GM06990 (cell line): Measurements from ENCODE around the gene NRG2.

Source experiments
- DNase-seq: peaks from one replicate; pipeline ENCODE4 v3.0.0-alpha.2; 2011; ENCODE audit not compliant: insufficient read length; ENCODE audit errors: extremely low read depth
- H3K27me3 ChIP-seq: replicated peaks from 2 replicates; pipeline ENCODE4 v1.6.0; 2011; ENCODE audit warnings: low read length; ENCODE audit not compliant: control insufficient read depth, insufficient read depth
- H3K36me3 ChIP-seq: 2 replicates; pipeline ENCODE4 v1.5.1; 2011; ENCODE audit warnings: low read length; ENCODE audit not compliant: control insufficient read depth, insufficient read depth
- H3K4me3 ChIP-seq: replicated peaks from 2 replicates; pipeline ENCODE4 v1.5.1; 2011; ENCODE audit warnings: low read depth, mild to moderate bottlenecking, control low read depth, low read length
- CTCF ChIP-seq: IDR thresholded peaks from 2 replicates; pipeline ENCODE4 v1.5.1; 2011; ENCODE audit warnings: low read length, control low read depth, mild to moderate bottlenecking, inconsistent platforms; ENCODE audit not compliant: insufficient read depth, poor library complexity, severe bottlenecking

The NRG2 gene

GRCh38 chr5:140049713-140050112 is 6.6 kb upstream of the NRG2 start:
- H3K36me3 ChIP-seq: no peaks in the 10 kb centered on the region
- no peak overlapping the region for H3K4me3 ChIP-seq
- TF ChIP-seq CTCF: no peak
- DNase-seq: no peak
- no peaks in the 10 kb centered on the region for H3K27me3 ChIP-seq

DNA sequence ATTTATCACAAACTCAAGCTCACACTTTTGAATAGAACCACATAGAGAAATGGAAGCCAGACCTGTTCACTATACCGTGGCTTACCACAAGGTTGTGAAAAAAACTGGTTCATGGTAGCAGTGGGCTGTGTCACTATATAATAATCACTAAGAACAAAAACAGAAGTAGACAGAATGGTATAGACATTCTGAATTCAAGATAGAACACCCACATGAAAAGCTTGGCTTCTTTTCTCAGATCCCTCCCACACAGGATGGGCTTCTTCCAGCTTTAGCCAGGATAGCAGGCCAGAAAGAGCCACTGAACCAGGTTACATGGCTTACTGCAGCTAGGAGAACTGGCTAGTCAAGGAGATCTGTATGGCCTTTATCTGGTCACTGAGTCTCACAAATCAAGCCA is 6.1 kb upstream of the NRG2 start:
- Histone ChIP-seq H3K27me3 (no peaks in the 10 kb centered on the region), H3K4me3 (no peak overlapping the region), H3K36me3 (no peaks in the 10 kb centered on the region)
- DNase-seq: no peak
- no peak for TF ChIP-seq CTCF

- no peaks in the 10 kb centered on the region for H3K27me3 ChIP-seq
- no peak for TF ChIP-seq CTCF
- H3K4me3 ChIP-seq: no peak overlapping the region
- DNase-seq: no peak
- H3K36me3 ChIP-seq: no peaks in the 10 kb centered on the region
These were observed 942 bp upstream of the NRG2 start for GRCh38 chr5:140044041-140044440.

- H3K4me3 ChIP-seq: peak overlapping the region; percentile 76
- H3K27me3 ChIP-seq: no peaks in the 10 kb centered on the region
- TF ChIP-seq CTCF: no peak
- no peaks in the 10 kb centered on the region for H3K36me3 ChIP-seq
- no peak for DNase-seq
These were observed 391 bp upstream of the NRG2 start for GRCh38 chr5:140043508-140043872.

- peak overlapping the region; percentile 76 for H3K4me3 ChIP-seq
- H3K27me3 ChIP-seq: no peaks in the 10 kb centered on the region
- H3K36me3 ChIP-seq: no peaks in the 10 kb centered on the region; the same call in 1 of the 2 replicates
- DNase-seq: no peak
- TF ChIP-seq CTCF: no peak
These were observed 781 bp downstream of the NRG2 start for GRCh38 chr5:140042393-140042642.
